Nephron (organoid): Measurements from ENCODE around the gene CRABP2.

Experiments used
- H3K27ac Mint-ChIP-seq, 3 experiments: 2 replicates each; pipeline ENCODE4 v1.8.0; 2020; ENCODE audit warnings: mixed read lengths in 3 of 3, mild to moderate bottlenecking in 2 of 3, moderate library complexity in 1 of 3
- H3K27me3 Mint-ChIP-seq: 2 replicates; pipeline ENCODE4 v1.8.0; 2021; ENCODE audit warnings: low read depth, mild to moderate bottlenecking, moderate library complexity, mixed read lengths
- H3K36me3 Mint-ChIP-seq: 2 replicates; pipeline ENCODE4 v1.8.0; 2020; ENCODE audit warnings: low read depth, mixed read lengths
- H3K4me1 Mint-ChIP-seq: 2 replicates; pipeline ENCODE4 v1.8.0; 2020; ENCODE audit warnings: mixed read lengths
- H3K4me3 Mint-ChIP-seq, 3 experiments: 2 replicates each; pipeline ENCODE4 v1.8.0; 2020; ENCODE audit warnings: mild to moderate bottlenecking in 3 of 3, mixed read lengths in 3 of 3, moderate library complexity in 2 of 3
- H3K9me3 Mint-ChIP-seq: 2 replicates; pipeline ENCODE4 v1.8.0; 2020; ENCODE audit warnings: mixed read lengths
- CTCF ChIP-seq, 3 experiments: fragments of 200-600 bp; sonication (generic); IDR thresholded peaks; one replicate each; pipeline ENCODE4 v1.5.0; 2021; ENCODE audit warnings: antibody characterized with exemption in 3 of 3; ENCODE audit not compliant: unreplicated experiment in 3 of 3

The CRABP2 gene

GRCh38 chr1:156654700-156655099 lies 50.7 kb downstream of the CRABP2 start:
- H3K36me3 Mint-ChIP-seq = no peaks in the 10 kb centered on the region
- H3K27ac Mint-ChIP-seq = no peak overlapping the region
- H3K4me3 Mint-ChIP-seq = no peak overlapping the region
- no peak for TF ChIP-seq CTCF (IDR thresholded peaks at IDR 0.05; ENCODE audit: unreplicated experiment in 3 of 3)
- peaks cover 14% of the 10 kb centered on the region for H3K4me1 Mint-ChIP-seq
- no peaks in the 10 kb centered on the region for H3K9me3 Mint-ChIP-seq
- H3K27me3 Mint-ChIP-seq = peaks cover 87% of the 10 kb centered on the region

DNA sequence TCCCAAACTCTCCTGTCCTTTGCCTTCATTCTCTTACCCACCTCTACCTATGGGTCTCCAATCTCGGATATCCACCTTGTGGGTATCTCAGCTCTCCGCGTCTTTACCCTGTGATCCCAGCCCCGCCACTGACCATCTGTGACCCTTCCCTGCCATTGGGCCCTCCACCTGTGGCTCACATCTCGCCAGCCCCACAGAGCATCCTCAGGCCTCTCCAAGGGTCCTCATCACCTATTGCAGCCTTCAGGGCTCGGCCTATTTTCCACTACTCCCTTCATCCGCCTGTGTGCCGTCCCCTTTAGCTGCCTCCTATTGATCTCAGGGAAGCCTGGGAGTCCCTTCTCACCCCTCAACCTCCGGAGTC lies 52.4 kb downstream of the CRABP2 start:
- peaks cover 96% of the 10 kb centered on the region for H3K27me3 Mint-ChIP-seq
- TF ChIP-seq CTCF (IDR thresholded peaks at IDR 0.05; ENCODE audit: unreplicated experiment in 3 of 3) = no peak
- H3K4me1 Mint-ChIP-seq = peaks cover 9% of the 10 kb centered on the region
- no peak overlapping the region for H3K27ac Mint-ChIP-seq
- no peaks in the 10 kb centered on the region for H3K9me3 Mint-ChIP-seq
- no peak overlapping the region for H3K4me3 Mint-ChIP-seq
- H3K36me3 Mint-ChIP-seq = no peaks in the 10 kb centered on the region

DNA sequence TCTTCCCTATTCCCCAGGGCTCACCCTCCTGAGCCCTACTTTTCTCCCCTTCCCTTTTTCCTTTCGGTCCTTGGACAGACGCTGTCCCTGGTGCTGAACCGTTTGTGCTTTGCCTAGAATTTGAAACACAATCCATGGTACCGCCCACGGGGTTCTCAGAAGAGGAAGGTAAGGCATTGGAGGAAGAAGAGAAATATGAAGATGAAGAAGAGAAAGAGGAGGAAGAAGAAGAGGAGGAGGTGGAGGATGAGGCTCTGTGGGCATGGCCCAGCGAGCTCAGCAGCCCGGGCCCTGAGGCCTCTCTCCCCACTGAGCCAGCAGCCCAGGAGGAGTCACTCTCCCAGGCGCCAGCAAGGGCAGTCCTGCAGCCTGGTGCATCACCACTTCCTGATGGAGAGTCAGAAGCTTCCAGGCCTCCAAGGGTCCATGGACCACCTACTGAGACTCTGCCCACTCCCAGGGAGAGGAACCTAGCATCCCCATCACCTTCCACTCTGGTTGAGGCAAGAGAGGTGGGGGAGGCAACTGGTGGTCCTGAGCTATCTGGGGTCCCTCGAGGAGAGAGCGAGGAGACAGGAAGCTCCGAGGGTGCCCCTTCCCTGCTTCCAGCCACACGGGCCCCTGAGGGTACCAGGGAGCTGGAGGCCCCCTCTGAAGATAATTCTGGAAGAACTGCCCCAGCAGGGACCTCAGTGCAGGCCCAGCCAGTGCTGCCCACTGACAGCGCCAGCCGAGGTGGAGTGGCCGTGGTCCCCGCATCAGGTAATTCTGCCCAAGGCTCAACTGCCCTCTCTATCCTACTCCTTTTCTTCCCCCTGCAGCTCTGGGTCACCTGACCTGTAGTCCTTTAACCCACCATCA lies 53.0 kb downstream of the CRABP2 start:
- Mint-ChIP-seq H3K9me3 (no peaks in the 10 kb centered on the region), H3K27ac (no peak overlapping the region), H3K27me3 (peaks cover 96% of the 10 kb centered on the region), H3K4me1 (peaks cover 5% of the 10 kb centered on the region), H3K4me3 (no peak overlapping the region), H3K36me3 (no peaks in the 10 kb centered on the region)
- no peak for TF ChIP-seq CTCF (IDR thresholded peaks at IDR 0.05; ENCODE audit: unreplicated experiment in 3 of 3)
